CD4-positive, alpha-beta T cell treated with Interleukin-15 for 1 hour (primary cell): ENCODE data around the gene KLHDC4.

Experiments
- DNase-seq: peaks from one replicate; pipeline ENCODE4 v3.0.0-alpha.2; 2020

Gene KLHDC4

GRCh38 chr16:87697256-87697655, 68.5 kb downstream of the KLHDC4 start:
- no peak for DNase-seq

DNA sequence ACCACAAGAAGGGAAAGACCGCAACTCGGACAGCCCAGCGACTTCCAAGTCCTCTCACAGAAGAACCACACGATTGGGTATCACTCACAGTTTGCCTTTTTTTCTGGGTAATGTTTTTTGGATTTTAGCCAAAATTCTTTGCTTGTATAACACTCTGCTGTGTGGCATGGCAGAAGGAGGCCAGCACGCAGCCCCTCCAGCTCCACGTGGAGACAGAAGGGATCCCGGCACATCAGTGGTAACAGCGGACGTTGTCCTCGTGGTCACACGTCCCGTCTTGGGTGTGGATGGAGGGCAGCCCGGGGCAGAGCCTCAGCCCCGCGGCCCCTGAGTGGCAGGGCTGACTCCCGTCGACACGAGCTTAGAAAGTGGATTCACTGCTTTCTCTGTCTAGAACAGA, 69.1 kb downstream of the KLHDC4 start:
- DNase-seq, result no peak

DNA sequence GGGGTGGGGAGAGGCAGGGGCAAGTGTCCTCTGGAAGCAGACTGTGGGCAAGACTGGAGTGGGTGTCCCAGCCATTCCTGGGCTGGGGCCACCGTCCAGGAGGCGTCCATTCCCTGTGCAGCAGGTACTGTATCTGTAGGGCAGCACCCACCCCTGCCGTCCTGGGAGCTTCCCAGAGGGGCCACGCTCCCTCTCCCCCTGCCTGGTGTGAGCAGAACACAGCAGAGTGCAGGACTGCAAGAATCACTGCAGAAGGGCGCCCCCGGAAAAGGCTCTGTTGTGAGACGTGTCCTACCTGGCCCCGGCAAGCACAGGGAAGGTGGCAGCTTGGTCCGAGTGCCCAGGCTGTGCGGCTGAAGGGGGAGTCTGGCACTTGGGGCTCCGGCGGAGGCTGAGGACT, 70.3 kb downstream of the KLHDC4 start:
- no peak for DNase-seq

DNA sequence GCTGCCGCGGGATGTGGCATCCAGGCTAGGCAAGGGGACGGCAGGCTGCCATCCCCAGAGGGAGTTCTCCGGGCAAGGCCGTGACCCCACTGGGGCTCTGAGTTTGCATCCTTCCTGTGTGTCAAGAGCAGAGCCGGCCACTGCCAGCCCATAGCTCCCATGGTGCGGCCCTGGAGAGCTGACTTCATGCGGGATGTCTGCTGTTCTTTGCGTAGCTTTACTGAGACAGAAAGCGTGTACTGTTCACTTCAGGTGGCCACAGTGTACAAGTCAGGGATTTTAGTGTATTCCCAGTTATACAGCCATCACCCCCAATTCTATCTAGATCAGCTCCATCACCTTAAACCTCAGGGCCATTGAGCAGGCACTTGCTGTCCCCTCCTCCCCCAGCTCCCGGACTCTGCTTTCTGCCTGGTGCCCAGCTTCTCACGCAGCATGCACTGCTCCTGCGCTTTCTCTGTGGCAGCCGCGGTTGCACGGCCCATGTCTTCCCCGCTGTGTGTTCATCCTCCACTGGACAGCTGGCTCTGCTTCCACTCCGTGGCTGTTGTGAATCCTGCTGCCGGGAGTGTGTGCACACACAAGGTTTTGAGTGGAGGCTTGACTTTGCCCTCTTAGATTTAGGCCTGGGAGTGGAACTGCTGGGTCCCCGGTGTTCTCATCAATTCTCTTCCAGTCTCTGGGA, 71.2 kb downstream of the KLHDC4 start:
- no peak for DNase-seq

DNA sequence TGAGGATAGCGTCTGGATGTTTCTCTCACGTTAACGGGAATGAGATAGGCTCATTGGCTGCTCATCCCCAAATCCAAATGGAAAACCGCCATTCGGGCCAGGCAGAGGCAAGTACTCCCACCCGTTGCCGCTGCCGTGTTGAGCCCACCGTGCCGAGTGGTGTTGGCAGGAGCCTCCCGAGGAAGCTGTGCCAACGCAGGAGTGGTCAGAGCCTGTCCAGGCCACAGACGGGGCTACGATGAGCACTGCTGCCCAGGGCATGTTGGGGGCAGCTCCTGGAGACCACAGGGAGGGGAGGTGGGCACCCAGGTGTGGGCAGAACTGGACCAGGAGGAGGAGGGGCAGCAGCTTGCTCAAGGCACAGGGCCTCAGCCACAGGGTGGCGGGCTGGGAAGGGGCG, 72.0 kb downstream of the KLHDC4 start:
- no peak for DNase-seq

GRCh38 chr16:87692756-87693155, 73.0 kb downstream of the KLHDC4 start:
- DNase-seq, result no peak

GRCh38 chr16:87692176-87692575, 73.6 kb downstream of the KLHDC4 start:
- DNase-seq, result no peak

GRCh38 chr16:87691686-87692079, 74.1 kb downstream of the KLHDC4 start:
- no peak for DNase-seq

- DNase-seq, result no peak
Measured at GRCh38 chr16:87690911-87691685, 74.7 kb downstream of the KLHDC4 start.

GRCh38 chr16:87689956-87690465, 75.8 kb downstream of the KLHDC4 start:
- DNase-seq, result no peak

- DNase-seq, result no peak
Measured at GRCh38 chr16:87688876-87689815, 76.6 kb downstream of the KLHDC4 start.

- DNase-seq, result no peak
Measured at GRCh38 chr16:87687998-87688529, 77.7 kb downstream of the KLHDC4 start.

DNA sequence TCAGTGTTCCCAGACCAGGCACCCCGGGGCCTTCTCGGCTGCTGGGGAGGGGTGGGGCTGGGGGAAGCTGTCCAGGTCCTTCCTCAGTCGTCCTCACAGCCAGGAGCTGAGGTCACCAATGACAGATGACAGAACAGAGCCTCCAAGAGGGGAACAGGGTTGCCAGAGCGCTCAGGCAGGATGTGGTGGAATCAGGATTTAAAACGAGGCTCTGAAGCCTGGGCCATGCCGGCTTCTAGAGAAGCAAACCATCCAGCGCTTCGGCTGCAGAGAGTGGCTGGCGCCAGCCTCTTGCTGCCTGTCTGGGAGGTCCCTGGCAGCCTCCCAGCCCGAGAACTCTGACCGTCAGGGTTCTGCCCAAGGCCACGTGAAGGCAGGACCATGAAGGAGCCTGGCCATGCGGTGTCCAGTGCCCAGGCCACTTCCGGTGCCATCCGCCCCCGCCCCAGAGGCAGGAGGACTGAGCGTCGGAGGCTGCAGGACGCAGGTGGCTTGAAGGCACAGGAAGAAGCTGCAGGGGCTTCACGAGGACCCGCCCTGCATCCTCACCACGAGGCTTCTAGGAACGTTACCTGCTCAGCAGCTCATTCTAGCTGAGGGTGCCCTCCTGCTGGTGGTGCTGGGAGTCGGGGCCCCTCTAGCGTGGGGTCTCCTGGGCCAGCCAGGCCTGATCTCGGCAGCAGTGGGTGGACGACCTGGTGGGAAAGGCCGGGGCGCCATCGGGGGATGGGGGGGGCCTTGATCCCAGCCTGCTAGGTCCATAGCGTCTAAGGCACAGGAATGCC, 78.5 kb downstream of the KLHDC4 start:
- no peak for DNase-seq

DNA sequence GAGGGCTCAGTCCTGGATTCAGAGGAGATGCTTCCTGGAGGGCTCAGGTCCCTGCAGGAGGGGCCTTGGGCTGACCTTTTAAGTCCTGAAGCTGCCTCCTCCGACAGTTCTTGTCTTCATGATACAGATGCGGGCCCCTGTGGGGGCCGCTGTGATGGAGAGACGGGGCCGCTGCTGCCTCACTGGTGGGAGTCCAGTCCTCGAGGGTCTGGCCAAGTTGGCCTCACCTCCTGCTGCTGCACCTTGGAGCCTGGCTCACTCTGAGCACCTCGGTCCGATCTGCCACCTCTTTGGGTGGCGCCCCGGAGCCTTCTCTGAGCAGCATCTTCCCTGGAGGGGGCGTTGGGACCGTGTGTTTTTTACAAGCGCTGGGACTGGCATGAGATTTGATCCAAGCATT, 79.1 kb downstream of the KLHDC4 start:
- DNase-seq, result no peak

- DNase-seq, result no peak
Measured at GRCh38 chr16:87685766-87686165, 80.0 kb downstream of the KLHDC4 start.

DNA sequence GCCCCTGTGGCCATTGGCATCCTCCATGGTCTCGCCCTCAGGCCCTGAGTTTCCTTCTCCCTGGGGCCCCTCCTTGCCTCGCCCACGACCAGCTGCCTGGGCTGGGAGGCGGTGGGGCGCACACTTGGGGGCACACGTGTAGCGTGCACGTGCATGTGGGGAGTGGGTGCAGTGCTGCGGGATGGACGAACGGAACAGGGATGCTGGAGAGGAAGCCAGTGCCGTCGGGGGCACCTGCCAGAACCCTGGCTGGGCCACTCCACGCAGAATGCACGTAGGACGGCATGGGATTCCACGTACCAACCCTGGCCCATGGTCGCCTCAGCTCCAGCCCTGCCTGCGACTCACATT, 80.4 kb downstream of the KLHDC4 start:
- DNase-seq, result no peak

- no peak for DNase-seq
Measured at GRCh38 chr16:87684711-87685404, 80.9 kb downstream of the KLHDC4 start.

GRCh38 chr16:87684106-87684677, 81.6 kb downstream of the KLHDC4 start:
- DNase-seq, result no peak

- DNase-seq, result no peak
Measured at GRCh38 chr16:87682852-87683399, 82.9 kb downstream of the KLHDC4 start.

DNA sequence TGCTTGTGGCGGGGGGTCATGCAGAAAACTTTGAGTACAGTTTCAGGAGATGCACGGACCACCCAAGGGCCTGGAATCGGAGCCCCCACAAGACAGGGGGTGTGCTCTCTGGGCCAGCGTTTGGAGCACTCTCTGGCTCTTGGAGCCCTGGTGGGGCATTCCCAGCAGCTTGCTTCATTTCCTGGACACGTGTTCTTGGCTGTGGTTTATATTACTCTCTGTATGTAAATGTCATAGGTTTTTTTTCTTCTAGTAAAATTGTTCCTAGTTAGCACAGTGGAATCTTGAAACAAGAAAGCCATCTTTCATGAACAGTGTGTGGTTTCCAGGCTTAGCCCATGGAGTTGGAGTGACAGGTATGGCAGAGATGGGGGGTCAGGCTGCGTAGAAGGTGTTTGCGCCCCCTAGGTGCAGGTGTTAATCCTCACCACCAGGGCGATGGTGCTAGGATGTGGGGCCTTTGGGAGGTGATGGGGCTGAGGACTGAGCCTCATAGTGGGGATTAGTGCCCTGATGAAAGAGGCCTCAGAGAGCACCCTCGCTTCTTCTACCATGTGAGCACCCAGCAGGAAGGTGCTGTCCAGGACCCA, 83.7 kb downstream of the KLHDC4 start:
- no peak for DNase-seq
